ENCODE data around the gene ANKMY1. TPM values are rescaled to one million over a fixed set of nuclear protein-coding genes. Genes with fewer than 3 reads are reported as not detected.

Gene ANKMY1
- total RNA-seq, 1 experiment from 2014 or later = 28.3 TPM

DNA sequence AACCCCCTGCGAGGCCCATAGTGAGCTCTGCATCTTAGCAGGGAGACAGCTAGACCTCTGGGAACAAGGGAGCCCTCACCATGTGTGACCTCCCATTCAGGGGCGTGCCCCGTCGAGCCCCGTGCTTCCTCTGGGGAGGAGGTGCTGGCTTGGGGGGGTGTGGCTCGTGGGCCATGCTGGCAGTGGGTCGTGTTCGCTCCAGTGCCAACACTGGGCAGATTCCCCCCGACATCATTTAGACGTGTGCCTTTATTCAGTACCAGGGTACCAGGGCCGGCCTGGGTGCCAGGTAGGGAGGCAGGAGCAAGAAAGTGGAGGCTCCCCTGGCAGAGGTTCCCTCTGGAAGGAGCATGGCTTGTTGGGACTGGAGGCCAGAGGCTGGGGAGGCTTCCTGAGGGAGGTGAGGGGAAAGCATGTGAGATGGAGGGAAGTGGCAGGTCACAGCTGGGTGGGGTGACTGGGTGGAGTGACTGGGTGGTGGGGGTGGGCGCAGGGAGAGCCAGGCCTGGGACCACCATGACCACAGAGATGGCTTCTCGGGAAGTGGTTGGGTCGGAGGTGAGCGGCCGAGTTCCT lies 107.2 kb downstream of the ANKMY1 start:
- RAD21 ChIA-PET (ENCODE audit: low non-redundant PET in 1 of 2, low total read pairs in 2 of 2, uncharacterized antibody in 2 of 2, unreplicated experiment in 2 of 2) = no interaction called here
- CTCF ChIA-PET = no interaction called here
- Histone ChIP-seq H2AFZ (ENCODE audit: low read depth, low read length, poor library complexity, severe bottlenecking) (no peak overlapping the region), H3K9me3 (ENCODE audit: control insufficient read depth in 1 of 2, insufficient read depth in 1 of 2, low read depth in 1 of 2, low read length in 2 of 2) (no peaks in the 10 kb centered on the region), H3K36me3 (ENCODE audit: control insufficient read depth in 1 of 2, insufficient read depth in 2 of 2, low read length in 2 of 2) (no peaks in the 10 kb centered on the region), H3K4me3 (replicated peaks in 1 of 2; ENCODE audit: low read depth in 1 of 2, low read length in 2 of 2) (no peak overlapping the region), H3K4me2 (ENCODE audit: low read length) (peak overlapping the region; percentile 75), H3K79me2 (ENCODE audit: insufficient read depth, low read length) (peaks cover 72% of the 10 kb centered on the region; the same call in 1 of the 2 replicates), H3K9ac (ENCODE audit: low read length) (no peak overlapping the region), H3K4me1 (ENCODE audit: control insufficient read depth in 1 of 2, insufficient read depth in 2 of 2, low read length in 2 of 2) (peaks cover 29 to 40% of the 10 kb centered on the region in 2 experiments), H3K27ac (ENCODE audit: low read depth, low read length) (no peak overlapping the region), H3K9me2 (ENCODE audit: insufficient read depth) (no peaks in the 10 kb centered on the region), H3K27me3 (ENCODE audit: insufficient read depth, low read length) (no peaks in the 10 kb centered on the region), H4K20me1 (ENCODE audit: insufficient read depth) (no peaks in the 10 kb centered on the region)
- no peak for TF ChIP-seq POLR2AphosphoS5 (IDR thresholded peaks at IDR 0.05; ENCODE audit: low read depth, low read length)
- no peak for TF ChIP-seq ZBTB33 (IDR thresholded peaks at IDR 0.05; ENCODE audit: extremely low read depth, insufficient replicate concordance, low read length)
- no peak for TF ChIP-seq SRF (IDR thresholded peaks at IDR 0.05; ENCODE audit: low read depth)
- TF ChIP-seq FOSL1 (IDR thresholded peaks at IDR 0.05; ENCODE audit: low read depth) = no peak
- TF ChIP-seq RAD21 (IDR thresholded peaks at IDR 0.05; ENCODE audit: low read depth) = no peak
- TF ChIP-seq ELF1 (IDR thresholded peaks at IDR 0.05; ENCODE audit: borderline replicate concordance, low read depth) = no peak
- no peak for TF ChIP-seq SP1 (IDR thresholded peaks at IDR 0.05; ENCODE audit: low read depth)
- TF ChIP-seq SIN3A (IDR thresholded peaks at IDR 0.05; ENCODE audit: low read depth) = no peak
- TF ChIP-seq, protein P1, sequence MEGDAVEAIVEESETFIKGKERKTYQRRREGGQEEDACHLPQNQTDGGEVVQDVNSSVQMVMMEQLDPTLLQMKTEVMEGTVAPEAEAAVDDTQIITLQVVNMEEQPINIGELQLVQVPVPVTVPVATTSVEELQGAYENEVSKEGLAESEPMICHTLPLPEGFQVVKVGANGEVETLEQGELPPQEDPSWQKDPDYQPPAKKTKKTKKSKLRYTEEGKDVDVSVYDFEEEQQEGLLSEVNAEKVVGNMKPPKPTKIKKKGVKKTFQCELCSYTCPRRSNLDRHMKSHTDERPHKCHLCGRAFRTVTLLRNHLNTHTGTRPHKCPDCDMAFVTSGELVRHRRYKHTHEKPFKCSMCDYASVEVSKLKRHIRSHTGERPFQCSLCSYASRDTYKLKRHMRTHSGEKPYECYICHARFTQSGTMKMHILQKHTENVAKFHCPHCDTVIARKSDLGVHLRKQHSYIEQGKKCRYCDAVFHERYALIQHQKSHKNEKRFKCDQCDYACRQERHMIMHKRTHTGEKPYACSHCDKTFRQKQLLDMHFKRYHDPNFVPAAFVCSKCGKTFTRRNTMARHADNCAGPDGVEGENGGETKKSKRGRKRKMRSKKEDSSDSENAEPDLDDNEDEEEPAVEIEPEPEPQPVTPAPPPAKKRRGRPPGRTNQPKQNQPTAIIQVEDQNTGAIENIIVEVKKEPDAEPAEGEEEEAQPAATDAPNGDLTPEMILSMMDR (IDR thresholded peaks at IDR 0.05 in 2 of 3, conservative IDR thresholded peaks at IDR 0.05 in 1 of 3; ENCODE audit: borderline replicate concordance in 1 of 3, insufficient read depth in 1 of 3, low read depth in 2 of 3, low read length in 2 of 3) = no peak
- no peak for TF ChIP-seq CBX3 (IDR thresholded peaks at IDR 0.05; ENCODE audit: low read depth)
- no peak for TF ChIP-seq EGR1 (IDR thresholded peaks at IDR 0.05; ENCODE audit: low read depth)
- TF ChIP-seq, protein P2, sequence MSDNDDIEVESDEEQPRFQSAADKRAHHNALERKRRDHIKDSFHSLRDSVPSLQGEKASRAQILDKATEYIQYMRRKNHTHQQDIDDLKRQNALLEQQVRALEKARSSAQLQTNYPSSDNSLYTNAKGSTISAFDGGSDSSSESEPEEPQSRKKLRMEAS (IDR thresholded peaks at IDR 0.05) = no peak
- no peak for TF ChIP-seq YY1 (IDR thresholded peaks at IDR 0.05; ENCODE audit: extremely low read depth, insufficient replicate concordance, low read depth, low read length)
- no peak for TF ChIP-seq EZH2 (IDR thresholded peaks at IDR 0.05)
- TF ChIP-seq JUND (IDR thresholded peaks at IDR 0.05) = no peak
- TF ChIP-seq ATF3 (IDR thresholded peaks at IDR 0.05) = no peak
- no peak for TF ChIP-seq POLR2A (IDR thresholded peaks at IDR 0.05; ENCODE audit: borderline replicate concordance, extremely low read depth, insufficient read depth, insufficient read length)
- TF ChIP-seq EZH2phosphoT487 (IDR thresholded peaks at IDR 0.05; ENCODE audit: borderline replicate concordance) = no peak
- DNase-seq (ENCODE audit: low read depth, low spot score) = no peak
- intact Hi-C loops (cut with micrococcal nuclease) = loop anchor here (5.0 kb wide), 1 partner anchor 298 kb away; no protein-coding TSS in a partner anchor
- no TSS peak for BruUV-seq (replicated peaks)
- ATAC-seq = no peak
- POLR2A ChIA-PET = interaction anchor here (0.6 kb wide), 1 partner anchor 217 kb away, joined by 3 read pairs; no protein-coding TSS in a partner anchor

Data from HCT116 (cell line).